HuH-7.5 (cell line): ENCODE results near the gene PHF21B.
"Not testable (repeated sequence)": the region's sequence is repeated elsewhere in the genome, so short reads cannot be mapped to it uniquely, and the experiment has no call there.

ENCODE experiments used
- DNase-seq: peaks from one replicate; pipeline ENCODE4 v3.0.0; 2011; ENCODE audit warnings: low spot score

The PHF21B gene

DNA sequence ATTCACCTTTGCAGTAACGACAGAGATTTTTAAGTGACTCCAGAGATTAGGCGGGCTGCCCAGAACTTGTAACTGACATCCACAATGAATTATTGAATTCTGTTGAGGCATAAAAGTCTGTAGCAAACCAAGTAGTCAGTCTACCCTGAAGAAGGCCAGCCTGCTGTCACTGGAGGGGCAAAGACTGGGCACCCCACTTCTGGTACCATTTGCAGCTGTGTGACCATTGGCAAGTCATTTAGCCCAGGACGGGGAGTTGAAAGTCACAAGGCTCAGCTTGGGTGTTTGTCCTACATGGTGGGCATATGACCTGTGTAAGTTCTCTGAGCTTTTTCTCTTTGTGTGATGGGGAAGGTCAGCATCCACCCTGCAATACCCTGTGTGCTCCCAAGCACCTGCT lies 138.0 kb downstream of the PHF21B start:
- DNase-seq: no peak

GRCh38 chr22:44870021-44870420 lies 139.8 kb downstream of the PHF21B start:
- no peak for DNase-seq

- no peak for DNase-seq
These were observed 140.6 kb downstream of the PHF21B start for GRCh38 chr22:44869196-44869595.

GRCh38 chr22:44865193-44866057 lies 144.4 kb downstream of the PHF21B start:
- DNase-seq: no peak

- no peak for DNase-seq
These were observed 146.6 kb downstream of the PHF21B start for GRCh38 chr22:44862981-44863860.

DNA sequence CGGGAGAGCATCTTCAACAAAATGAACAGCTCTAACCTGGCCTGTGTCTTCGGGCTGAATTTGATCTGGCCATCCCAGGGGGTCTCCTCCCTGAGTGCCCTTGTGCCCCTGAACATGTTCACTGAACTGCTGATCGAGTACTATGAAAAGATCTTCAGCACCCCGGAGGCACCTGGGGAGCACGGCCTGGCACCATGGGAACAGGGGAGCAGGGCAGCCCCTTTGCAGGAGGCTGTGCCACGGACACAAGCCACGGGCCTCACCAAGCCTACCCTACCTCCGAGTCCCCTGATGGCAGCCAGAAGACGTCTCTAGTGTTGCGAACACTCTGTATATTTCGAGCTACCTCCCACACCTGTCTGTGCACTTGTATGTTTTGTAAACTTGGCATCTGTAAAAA lies 147.5 kb downstream of the PHF21B start:
- no peak for DNase-seq

GRCh38 chr22:44861245-44861644 lies 148.6 kb downstream of the PHF21B start:
- DNase-seq: no peak

DNA sequence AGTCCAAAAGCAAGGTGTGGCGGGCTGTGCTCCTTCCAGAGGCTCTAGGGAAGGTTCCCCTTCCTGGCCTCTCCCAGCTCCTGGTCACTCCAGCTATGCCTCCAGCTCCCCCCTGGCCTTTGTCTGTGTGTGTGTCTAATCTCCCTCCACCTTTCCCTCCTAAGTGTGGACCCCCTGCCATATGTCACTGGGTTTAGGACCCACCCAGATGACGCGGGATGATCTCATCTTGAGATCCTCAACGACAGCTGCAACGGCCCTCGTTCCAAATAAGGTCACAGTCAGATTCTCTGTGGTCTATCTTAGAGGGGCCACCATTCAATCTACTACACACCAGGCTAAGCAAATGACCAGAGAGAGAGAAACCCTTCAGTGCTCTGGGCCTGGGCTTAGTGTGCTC lies 149.5 kb downstream of the PHF21B start:
- DNase-seq: no peak

DNA sequence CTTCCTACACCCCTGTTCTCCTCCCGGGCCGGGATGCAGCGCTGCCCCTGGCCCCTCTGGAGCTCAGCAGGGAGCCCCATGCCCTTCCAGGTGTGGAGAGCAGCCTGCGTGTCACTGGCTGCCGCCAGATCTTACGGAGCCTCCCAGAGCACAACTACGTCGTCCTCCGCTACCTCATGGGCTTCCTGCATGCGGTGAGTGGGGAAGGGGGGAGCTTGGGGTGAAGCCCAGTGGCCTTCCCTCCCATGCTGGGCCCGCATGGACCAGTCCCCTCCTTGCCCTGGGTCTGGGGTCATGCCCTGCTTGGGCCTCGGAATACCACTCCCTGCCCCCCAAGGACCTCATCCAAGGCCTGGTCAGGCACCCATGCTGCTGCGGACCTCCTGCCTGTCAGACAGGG lies 150.2 kb downstream of the PHF21B start:
- DNase-seq: no peak

DNA sequence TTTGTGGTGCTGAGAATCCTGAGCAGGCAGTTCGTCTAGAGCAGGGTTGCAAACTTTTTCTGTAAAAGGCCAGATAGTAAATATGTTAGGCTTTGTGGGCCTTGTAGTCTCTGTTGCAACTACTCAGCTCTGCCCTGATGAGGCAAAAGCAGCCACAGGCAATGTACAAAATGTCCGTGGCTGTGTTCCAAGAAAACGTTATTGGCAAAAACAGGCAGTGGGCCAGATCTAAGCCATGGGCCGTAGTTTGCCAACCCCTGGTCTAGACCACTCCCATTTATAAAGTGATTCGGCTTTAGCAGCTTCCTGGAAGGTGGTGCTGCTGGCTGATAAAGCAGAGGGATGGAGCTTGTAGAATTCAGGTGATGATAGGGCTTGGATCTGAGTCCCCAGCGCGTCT lies 151.0 kb downstream of the PHF21B start:
- DNase-seq: not testable (repeated sequence)

- no peak for DNase-seq
These were observed 153.9 kb downstream of the PHF21B start for GRCh38 chr22:44855855-44856254.

- DNase-seq: not testable (repeated sequence)
These were observed 155.2 kb downstream of the PHF21B start for GRCh38 chr22:44854641-44855040.

GRCh38 chr22:44850946-44851345 lies 158.9 kb downstream of the PHF21B start:
- no peak for DNase-seq

GRCh38 chr22:44848791-44849420 lies 160.9 kb downstream of the PHF21B start:
- no peak for DNase-seq

DNA sequence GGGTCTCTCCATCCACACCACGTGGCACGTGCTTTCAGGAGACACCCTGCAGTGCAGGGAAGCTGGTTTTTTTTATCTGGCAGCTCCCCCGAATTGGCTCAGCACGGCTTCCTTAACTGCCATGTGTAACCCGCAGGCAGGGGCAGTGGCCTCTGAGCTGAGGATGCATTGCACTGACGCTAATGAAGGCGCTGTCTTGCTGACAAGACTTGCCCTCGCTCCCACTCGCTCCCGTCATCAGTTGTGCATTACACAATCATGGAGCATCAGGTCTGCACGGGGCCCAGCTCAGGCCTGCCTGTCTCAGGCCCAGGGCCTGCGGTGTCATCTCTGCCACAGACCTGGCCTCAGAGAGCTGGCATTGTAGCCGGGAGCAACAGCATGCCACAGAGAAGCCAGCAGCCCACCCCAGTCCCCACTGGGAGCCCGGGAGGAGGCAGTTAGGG lies 161.5 kb downstream of the PHF21B start:
- DNase-seq: no peak

DNA sequence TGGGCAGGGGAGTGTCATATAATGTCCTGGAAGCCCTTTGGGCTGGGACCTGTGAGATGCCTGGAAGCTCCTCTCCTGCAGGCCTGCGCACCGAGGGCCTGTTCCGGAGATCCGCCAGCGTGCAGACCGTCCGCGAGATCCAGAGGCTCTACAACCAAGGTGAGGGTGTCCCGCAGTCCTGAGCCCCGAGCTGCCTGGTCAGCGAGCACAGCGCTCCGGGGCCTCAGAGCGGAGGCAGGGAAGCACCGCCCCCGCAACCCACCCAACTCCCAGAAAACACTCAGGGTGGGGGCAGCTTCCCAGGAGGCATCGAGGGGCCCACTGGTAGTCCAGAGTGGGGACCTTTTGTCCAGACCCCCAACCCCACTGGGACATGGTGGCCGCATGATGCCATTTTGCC lies 161.9 kb downstream of the PHF21B start:
- DNase-seq: no peak

DNA sequence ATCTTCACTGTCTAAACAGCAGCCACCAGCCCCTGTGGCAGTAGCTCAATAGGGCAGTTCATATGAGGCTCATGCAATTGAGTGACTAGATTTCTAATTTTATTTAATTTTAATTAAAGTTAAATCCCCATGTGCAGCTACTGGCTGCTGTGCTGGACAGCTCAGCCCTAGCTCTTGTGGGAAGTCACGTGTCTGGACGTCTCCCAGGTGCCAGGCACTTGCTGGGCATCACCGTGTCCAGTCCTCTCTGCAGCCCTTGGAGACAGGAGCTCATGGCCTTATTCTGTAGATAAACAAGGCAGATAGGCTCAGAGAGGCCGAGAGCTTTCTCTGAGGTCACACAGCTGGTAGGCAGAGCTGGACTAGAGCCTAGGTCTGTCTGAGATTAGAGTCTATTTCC lies 162.4 kb downstream of the PHF21B start:
- no peak for DNase-seq

DNA sequence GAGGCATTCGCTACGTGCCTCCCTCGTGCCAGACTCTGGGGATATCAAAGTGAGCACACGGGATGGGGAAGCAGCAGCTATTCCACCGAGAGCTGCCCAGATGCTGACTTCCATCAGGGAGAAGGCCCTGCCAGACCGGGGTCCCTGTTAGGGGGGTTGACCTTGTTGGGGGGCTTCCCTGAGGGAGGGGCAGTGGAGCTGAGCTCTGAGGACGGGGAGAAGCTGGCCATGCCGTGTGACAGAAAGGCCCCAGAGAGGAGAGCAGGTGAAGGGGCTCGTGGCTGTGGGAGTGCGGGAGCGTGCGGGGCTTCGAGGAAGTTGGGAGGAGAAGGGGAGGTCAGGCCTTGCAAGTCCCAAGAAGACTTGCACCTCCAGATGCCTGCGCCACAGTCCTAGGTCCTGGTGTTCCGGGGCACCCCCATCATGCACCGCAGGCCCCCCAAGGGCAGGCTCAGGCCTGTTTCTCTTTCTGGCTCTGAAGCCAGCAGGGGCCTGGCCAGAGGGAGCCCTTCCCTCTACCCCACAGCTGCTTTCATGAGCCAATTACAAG lies 163.0 kb downstream of the PHF21B start:
- DNase-seq: no peak

GRCh38 chr22:44845796-44846720 lies 163.7 kb downstream of the PHF21B start:
- DNase-seq: no peak

GRCh38 chr22:44845191-44845590 lies 164.6 kb downstream of the PHF21B start:
- no peak for DNase-seq

DNA sequence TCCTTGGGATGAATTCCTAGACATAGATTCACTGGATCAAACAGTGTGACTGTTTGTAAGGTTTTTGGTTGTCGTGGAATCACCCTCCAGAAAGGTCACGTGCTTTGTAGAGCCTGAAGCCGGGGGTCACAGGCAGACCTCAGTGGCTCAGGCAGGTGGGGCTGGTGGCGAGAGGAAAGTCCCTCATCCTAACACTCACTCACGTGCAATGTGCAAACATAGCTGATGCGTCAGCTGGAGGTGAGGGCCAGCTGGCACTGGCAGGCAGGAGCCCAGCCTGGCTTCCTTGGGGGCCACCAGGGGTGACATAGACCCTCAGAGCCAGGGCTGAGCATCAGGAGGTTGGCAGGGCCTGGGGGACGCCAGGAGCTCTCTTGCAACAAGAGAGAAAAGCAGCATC lies 167.4 kb downstream of the PHF21B start:
- DNase-seq: no peak
